BJ (cell line): ENCODE results near the gene USP48. TPM values are rescaled to one million over a fixed set of nuclear protein-coding genes. Genes with fewer than 3 reads are reported as not detected.
"Not testable (repeated sequence)": the region's sequence is repeated elsewhere in the genome, so short reads cannot be mapped to it uniquely, and the experiment has no call there.

Source experiments
- CTCF ChIA-PET: fragments of 350-600 bp; formaldehyde crosslinking; extraction: SDS; loops from one replicate; lab custom pipeline; 2021; ENCODE audit warnings: antibody characterized with exemption, inconsistent platforms; lab: Yijun Ruan, JAX
- POLR2A ChIA-PET: fragments of 300-600 bp; sonication (Branson Sonifier 250); formaldehyde crosslinking; extraction: SDS; loops from one replicate; lab custom pipeline; 2021; ENCODE audit warnings: antibody characterized with exemption; lab: Charles Lee
- DNase-seq: peaks from one replicate; pipeline ENCODE4 v3.0.0-alpha.2; 2011; ENCODE audit warnings: low read depth
- H3K27me3 ChIP-seq: 2 replicates; pipeline ENCODE4 v1.6.0; 2011; ENCODE audit warnings: low read length; ENCODE audit not compliant: control insufficient read depth, insufficient read depth
- H3K36me3 ChIP-seq: 2 replicates; pipeline ENCODE4 v1.5.1; 2011; ENCODE audit warnings: low read length; ENCODE audit not compliant: control insufficient read depth, insufficient read depth
- H3K4me3 ChIP-seq: 2 replicates; pipeline ENCODE4 v1.5.1; 2011; ENCODE audit warnings: low read depth, mild to moderate bottlenecking, control low read depth, low read length
- polyA plus RNA-seq: library from polyadenylated mRNA; depleted of rRNA; stranded (reverse); fragments of >200 nt; gene quantifications from 2 replicates; pipeline ENCODE4 v1.2.3, GENCODE V29; 2011; rRNA removed
- TF ChIP-seq, protein P1 (sequence below): IDR thresholded peaks from 2 replicates; pipeline ENCODE4 v1.5.1; 2011; ENCODE audit warnings: low read depth, mild to moderate bottlenecking, control low read depth, inconsistent platforms, low read length, moderate library complexity; ENCODE audit not compliant: insufficient read depth

USP48 gene
- polyA plus RNA-seq, 1 experiment = 10.8 TPM

GRCh38 chr1:21631944-21632887 is 150.7 kb downstream of the USP48 start:
- TF ChIP-seq, protein P1, sequence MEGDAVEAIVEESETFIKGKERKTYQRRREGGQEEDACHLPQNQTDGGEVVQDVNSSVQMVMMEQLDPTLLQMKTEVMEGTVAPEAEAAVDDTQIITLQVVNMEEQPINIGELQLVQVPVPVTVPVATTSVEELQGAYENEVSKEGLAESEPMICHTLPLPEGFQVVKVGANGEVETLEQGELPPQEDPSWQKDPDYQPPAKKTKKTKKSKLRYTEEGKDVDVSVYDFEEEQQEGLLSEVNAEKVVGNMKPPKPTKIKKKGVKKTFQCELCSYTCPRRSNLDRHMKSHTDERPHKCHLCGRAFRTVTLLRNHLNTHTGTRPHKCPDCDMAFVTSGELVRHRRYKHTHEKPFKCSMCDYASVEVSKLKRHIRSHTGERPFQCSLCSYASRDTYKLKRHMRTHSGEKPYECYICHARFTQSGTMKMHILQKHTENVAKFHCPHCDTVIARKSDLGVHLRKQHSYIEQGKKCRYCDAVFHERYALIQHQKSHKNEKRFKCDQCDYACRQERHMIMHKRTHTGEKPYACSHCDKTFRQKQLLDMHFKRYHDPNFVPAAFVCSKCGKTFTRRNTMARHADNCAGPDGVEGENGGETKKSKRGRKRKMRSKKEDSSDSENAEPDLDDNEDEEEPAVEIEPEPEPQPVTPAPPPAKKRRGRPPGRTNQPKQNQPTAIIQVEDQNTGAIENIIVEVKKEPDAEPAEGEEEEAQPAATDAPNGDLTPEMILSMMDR = no peak
- Histone ChIP-seq H3K36me3 (no peaks in the 10 kb centered on the region), H3K27me3 (peaks cover 15% of the 10 kb centered on the region), H3K4me3 (no peak overlapping the region)
- POLR2A ChIA-PET = no interaction called here
- DNase-seq = no peak
- CTCF ChIA-PET = no interaction called here

GRCh38 chr1:21631590-21631943 is 151.4 kb downstream of the USP48 start:
- H3K4me3 ChIP-seq, CTCF ChIA-PET, DNase-seq, H3K36me3 ChIP-seq, POLR2A ChIA-PET: not testable (repeated sequence)
- H3K27me3 ChIP-seq = peaks cover 15% of the 10 kb centered on the region

GRCh38 chr1:21630571-21631343 is 152.2 kb downstream of the USP48 start:
- DNase-seq = no peak
- TF ChIP-seq, protein P1 = no peak
- H3K27me3 ChIP-seq = peaks cover 15% of the 10 kb centered on the region
- H3K36me3 ChIP-seq = no peaks in the 10 kb centered on the region
- H3K4me3 ChIP-seq = no peak overlapping the region
- CTCF ChIA-PET = no interaction called here
- POLR2A ChIA-PET = no interaction called here

GRCh38 chr1:21629971-21630370 is 153.0 kb downstream of the USP48 start:
- Histone ChIP-seq H3K4me3 (no peak overlapping the region), H3K36me3 (no peaks in the 10 kb centered on the region), H3K27me3 (peaks cover 12% of the 10 kb centered on the region)
- no peak for DNase-seq
- TF ChIP-seq, protein P1 = no peak
- ChIA-PET CTCF (no interaction called here), POLR2A (no interaction called here)

GRCh38 chr1:21628798-21629393 is 154.1 kb downstream of the USP48 start:
- no peaks in the 10 kb centered on the region for H3K36me3 ChIP-seq
- TF ChIP-seq, protein P1 = no peak
- ChIA-PET POLR2A (no interaction called here), CTCF (no interaction called here)
- no peak for DNase-seq
- peaks cover 12% of the 10 kb centered on the region for H3K27me3 ChIP-seq
- H3K4me3 ChIP-seq = no peak overlapping the region

Other genes starting within 250 kb of the USP48 start
- gene RAP1GAP, start 113.8 kb downstream of the USP48 start, polyA plus RNA-seq = 0.16 and 0.31 TPM in 2 replicates
- gene LDLRAD2, start 29.1 kb upstream of the USP48 start, polyA plus RNA-seq = 0.02 TPM in 1 of 2 replicates, not detected in the other
- 19.3 and 45.1 TPM in 2 replicates for gene HSPG2, start 154.2 kb upstream of the USP48 start, polyA plus RNA-seq
- gene CELA3B, start 193.9 kb upstream of the USP48 start, polyA plus RNA-seq = not detected in 2 replicates
- not detected in 2 replicates for gene CELA3A, start 218.5 kb upstream of the USP48 start, polyA plus RNA-seq